CD14-positive monocyte (primary cell): ENCODE data around the gene MTHFSD. TPM values are rescaled to one million over a fixed set of nuclear protein-coding genes. Genes with fewer than 3 reads are reported as not detected.

ENCODE experiments used
- DNase-seq, 3 donors: peaks; one replicate each; pipeline ENCODE4 v3.0.0-alpha.2; 2011 to 2022
- H2AFZ ChIP-seq: 2 replicates; pipeline ENCODE4 v1.6.0; 2012; ENCODE audit warnings: mild to moderate bottlenecking, low read depth, low read length, inconsistent platforms; ENCODE audit not compliant: insufficient read depth, poor library complexity, severe bottlenecking
- H3K27ac ChIP-seq, 2 donors: 1 replicate in 1 of 2; 2 replicates in 1 of 2; pipeline ENCODE4 v1.5.1; 2012 to 2013; ENCODE audit warnings: low read length in 2 of 2, control low read depth in 1 of 2, inconsistent platforms in 1 of 2, low read depth in 1 of 2, mild to moderate bottlenecking in 1 of 2
- H3K27me3 ChIP-seq, 2 donors: one replicate each; pipeline versions ENCODE4 v1.6.0 to v1.6.1; 2011 to 2013; ENCODE audit warnings: low read length in 2 of 2; ENCODE audit not compliant: control insufficient read depth in 2 of 2, insufficient read depth in 2 of 2
- H3K36me3 ChIP-seq, 2 donors: replicated peaks in 1 of 2; 1 replicate in 1 of 2; 2 replicates in 1 of 2; pipeline versions ENCODE4 v1.5.1 to v1.6.1; 2012 to 2013; ENCODE audit warnings: low read length in 2 of 2, control low read depth in 1 of 2, inconsistent platforms in 1 of 2, mild to moderate bottlenecking in 1 of 2; ENCODE audit not compliant: insufficient read depth in 2 of 2, control insufficient read depth in 1 of 2
- H3K4me1 ChIP-seq, 2 donors: 1 replicate in 1 of 2; 2 replicates in 1 of 2; pipeline versions ENCODE4 v1.5.1 to v1.6.1; 2012 to 2013; ENCODE audit warnings: low read length in 2 of 2, control low read depth in 1 of 2, inconsistent platforms in 1 of 2, mild to moderate bottlenecking in 1 of 2, moderate library complexity in 1 of 2; ENCODE audit not compliant: insufficient read depth in 2 of 2, control insufficient read depth in 1 of 2
- H3K4me2 ChIP-seq: replicated peaks from 2 replicates; pipeline ENCODE3; 2012; ENCODE audit warnings: low read length, moderate library complexity, mild to moderate bottlenecking; ENCODE audit not compliant: poor library complexity, severe bottlenecking; ENCODE audit errors: extremely low read depth
- H3K4me3 ChIP-seq, 3 experiments: fragments of 200-600 bp in 1 of 3; sonication (generic) in 1 of 3; replicated peaks in 1 of 3; 1 replicate in 2 of 3; 2 replicates in 1 of 3; pipeline ENCODE4 v1.5.1; 2011 to 2013; ENCODE audit warnings: low read length in 3 of 3, mild to moderate bottlenecking in 3 of 3, control low read depth in 2 of 3, low read depth in 2 of 3, inconsistent platforms in 1 of 3, moderate library complexity in 1 of 3
- H3K79me2 ChIP-seq: 2 replicates; pipeline ENCODE4 v1.6.0; 2012; ENCODE audit warnings: mild to moderate bottlenecking, control low read depth, inconsistent platforms, low read length, moderate library complexity; ENCODE audit not compliant: insufficient read depth
- H3K9ac ChIP-seq: 2 replicates; pipeline ENCODE4 v1.6.0; 2017; ENCODE audit warnings: low read length, mild to moderate bottlenecking; ENCODE audit not compliant: insufficient read depth, poor library complexity, severe bottlenecking
- H3K9me3 ChIP-seq, 2 donors: replicated peaks in 1 of 2; 1 replicate in 1 of 2; 2 replicates in 1 of 2; pipeline versions ENCODE4 v1.5.1 to v1.6.1; 2012 to 2013; ENCODE audit warnings: low read length in 2 of 2, control low read depth in 1 of 2; ENCODE audit not compliant: control insufficient read depth in 1 of 2, insufficient read depth in 1 of 2
- H4K20me1 ChIP-seq: 2 replicates; pipeline ENCODE4 v1.6.0; 2012; ENCODE audit warnings: mild to moderate bottlenecking, low read length, control low read depth, moderate library complexity; ENCODE audit not compliant: insufficient read depth
- H3K27ac Mint-ChIP-seq, 7 donors: one replicate each; pipeline ENCODE4 v1.8.0; 2020; ENCODE audit warnings: mild to moderate bottlenecking in 7 of 7, mixed read lengths in 7 of 7, moderate library complexity in 6 of 7, inconsistent platforms in 2 of 7
- H3K27me3 Mint-ChIP-seq, 3 donors: one replicate each; pipeline ENCODE4 v1.8.0; 2021 to 2022; ENCODE audit warnings: low read depth in 3 of 3, mild to moderate bottlenecking in 3 of 3, mixed read lengths in 3 of 3, moderate library complexity in 3 of 3, inconsistent platforms in 1 of 3
- H3K36me3 Mint-ChIP-seq, 2 donors: one replicate each; pipeline ENCODE4 v1.8.0; 2020; ENCODE audit warnings: mixed read lengths in 2 of 2, inconsistent platforms in 1 of 2, mild to moderate bottlenecking in 1 of 2
- H3K4me1 Mint-ChIP-seq: one replicate; pipeline ENCODE4 v1.8.0; 2020; ENCODE audit warnings: mild to moderate bottlenecking, mixed read lengths
- H3K4me3 Mint-ChIP-seq, 2 donors: one replicate each; pipeline ENCODE4 v1.8.0; 2020; ENCODE audit warnings: mild to moderate bottlenecking in 2 of 2, mixed read lengths in 2 of 2, moderate library complexity in 1 of 2
- H3K9me3 Mint-ChIP-seq, 7 donors: one replicate each; pipeline ENCODE4 v1.8.0; 2020 to 2022; ENCODE audit warnings: mixed read lengths in 7 of 7, mild to moderate bottlenecking in 6 of 7, moderate library complexity in 6 of 7, inconsistent platforms in 2 of 7
- CTCF ChIP-seq: fragments of 200-600 bp; IDR thresholded peaks from one replicate; pipeline ENCODE4 v1.8.0; 2022; ENCODE audit warnings: antibody characterized with exemption, mild to moderate bottlenecking
- WGBS: methylation state at CpG from one replicate; pipeline ENCODE4 v1.1.5; 2013; ENCODE audit warnings: missing lambda C conversion rate; ENCODE audit not compliant: insufficient coverage; 5-methylcytosine and 5-hydroxymethylcytosine counted together
- intact Hi-C, 2 donors: fragments of 100-400 bp; cut with micrococcal nuclease; formaldehyde crosslinking; loops; one replicate each; pipeline versions ENCODE4 v1.15.0 to v1.15.1; 2023
- polyA plus RNA-seq, 3 donors: library from polyadenylated mRNA; depleted of rRNA in 1 of 3; unstranded in 2 of 3; stranded (reverse) in 1 of 3; fragments of 300-500 nt in 2 of 3; fragments of >200 nt in 1 of 3; fragmentation: Illumina TruSeq in 2 of 3; gene quantifications; 1 replicate in 2 of 3; 2 replicates in 1 of 3; pipeline ENCODE4 v1.2.3, GENCODE V29; 2012 to 2021

The MTHFSD gene
- polyA plus RNA-seq, 3 donors = 7.2 to 14.1 (median 11.7) TPM

GRCh38 chr16:86514481-86515376, 40.3 kb downstream of the MTHFSD start:
- intact Hi-C loops = no loop called here
- H3K4me3 Mint-ChIP-seq = peak overlapping the region in 1 of 2 donors; percentile 83
- H3K27me3 ChIP-seq = peaks cover 50 to 93% of the 10 kb centered on the region in 2 donors

More at GRCh38 chr16:86514481-86515376, 40.3 kb downstream of the MTHFSD start:
- DNase-seq = no peak
- TF ChIP-seq CTCF = no peak
- H3K4me3 ChIP-seq = no peak overlapping the region
- peaks cover 0 to 4% of the 10 kb centered on the region in 2 donors for H3K9me3 ChIP-seq
- H3K9ac ChIP-seq = no peak overlapping the region
- no peaks in the 10 kb centered on the region for H3K79me2 ChIP-seq
- H3K4me1 ChIP-seq = peaks cover 2% of the 10 kb centered on the region in 2 donors
- H3K27ac Mint-ChIP-seq = no peak overlapping the region
- H3K4me2 ChIP-seq = no peak overlapping the region
- peaks cover 0 to 8% (median 2%) of the 10 kb centered on the region in 7 donors for H3K9me3 Mint-ChIP-seq
- 10% methylated on average over 2 of the region's 18 CpGs for WGBS
- H3K36me3 ChIP-seq = no peaks in the 10 kb centered on the region
- H3K27me3 Mint-ChIP-seq = peaks cover 82 to 99% (median 88%) of the 10 kb centered on the region in 3 donors
- peaks cover 0 to 3% of the 10 kb centered on the region in 2 donors for H3K36me3 Mint-ChIP-seq
- no peaks in the 10 kb centered on the region for H4K20me1 ChIP-seq
- peaks cover 4% of the 10 kb centered on the region for H3K4me1 Mint-ChIP-seq
- no peak overlapping the region for H2AFZ ChIP-seq
- H3K27ac ChIP-seq = no peak overlapping the region
